Measurements from ENCODE around the gene INO80B. TPM values are rescaled to one million over a fixed set of nuclear protein-coding genes. Genes with fewer than 3 reads are reported as not detected.

The INO80B gene
- polyA plus RNA-seq, 1 experiment = 6.4 TPM

GRCh38 chr2:74444498-74445318, 10.2 kb upstream of the INO80B start:
- TF ChIP-seq CTCF (IDR thresholded peaks at IDR 0.05; ENCODE audit: insufficient read depth, low read depth, low read length) = no peak
- Histone ChIP-seq H3K4me3 (ENCODE audit: low read depth, low read length) (no peak overlapping the region), H3K27me3 (ENCODE audit: control insufficient read depth, insufficient read depth, low read length) (peaks cover 10% of the 10 kb centered on the region), H3K36me3 (ENCODE audit: control insufficient read depth, insufficient read depth, low read length) (no peaks in the 10 kb centered on the region)
- DNase-seq (ENCODE audit: low read depth) = no peak
- POLR2A ChIA-PET = no interaction called here
- CTCF ChIA-PET = interaction anchor here (1.4 kb wide), 1 partner anchor 53 kb away, joined by 4 read pairs; no protein-coding TSS in a partner anchor

GRCh38 chr2:74447230-74447999, 7.5 kb upstream of the INO80B start:
- TF ChIP-seq CTCF (IDR thresholded peaks at IDR 0.05; ENCODE audit: insufficient read depth, low read depth, low read length) = no peak
- CTCF ChIA-PET = interaction anchor here (1.5 kb wide), 1 partner anchor 36 kb away, joined by 3 read pairs; the partner anchor contains the start of genes CCDC142 and TTC31
- POLR2A ChIA-PET = no interaction called here

GRCh38 chr2:74448771-74449170, 6.1 kb upstream of the INO80B start:
- CTCF ChIA-PET = no interaction called here
- Histone ChIP-seq H3K36me3 (ENCODE audit: control insufficient read depth, insufficient read depth, low read length) (no peaks in the 10 kb centered on the region), H3K27me3 (ENCODE audit: control insufficient read depth, insufficient read depth, low read length) (peaks cover 4% of the 10 kb centered on the region), H3K4me3 (ENCODE audit: low read depth, low read length) (no peak overlapping the region)
- DNase-seq (ENCODE audit: low read depth) = no peak
- TF ChIP-seq CTCF (IDR thresholded peaks at IDR 0.05; ENCODE audit: insufficient read depth, low read depth, low read length) = no peak
- POLR2A ChIA-PET = no interaction called here

More at GRCh38 chr2:74447230-74447999, 7.5 kb upstream of the INO80B start:
- no peak overlapping the region for H3K4me3 ChIP-seq (ENCODE audit: low read depth, low read length)
- peaks cover 4% of the 10 kb centered on the region for H3K27me3 ChIP-seq (ENCODE audit: control insufficient read depth, insufficient read depth, low read length)
- no peaks in the 10 kb centered on the region for H3K36me3 ChIP-seq (ENCODE audit: control insufficient read depth, insufficient read depth, low read length)
- DNase-seq (ENCODE audit: low read depth) = no peak

- Histone ChIP-seq H3K27me3 (ENCODE audit: control insufficient read depth, insufficient read depth, low read length) (no peaks in the 10 kb centered on the region), H3K4me3 (ENCODE audit: low read depth, low read length) (no peak overlapping the region), H3K36me3 (ENCODE audit: control insufficient read depth, insufficient read depth, low read length) (no peaks in the 10 kb centered on the region)
- POLR2A ChIA-PET = no interaction called here
- TF ChIP-seq CTCF (IDR thresholded peaks at IDR 0.05; ENCODE audit: insufficient read depth, low read depth, low read length) = no peak
- CTCF ChIA-PET = no interaction called here
- no peak for DNase-seq (ENCODE audit: low read depth)
Measured at GRCh38 chr2:74450570-74451190, 4.2 kb upstream of the INO80B start.

GRCh38 chr2:74457129-74457548, 2.3 kb downstream of the INO80B start:
- no peak for TF ChIP-seq CTCF (IDR thresholded peaks at IDR 0.05; ENCODE audit: insufficient read depth, low read depth, low read length)
- CTCF ChIA-PET = interaction anchor here (0.9 to 2.3 kb wide), 3 partner anchors 26 to 122 kb away, joined by 3 to 11 read pairs (median 4); partner anchors contain the start of genes CCDC142 and TTC31
- no peak for DNase-seq (ENCODE audit: low read depth)
- no peaks in the 10 kb centered on the region for H3K27me3 ChIP-seq (ENCODE audit: control insufficient read depth, insufficient read depth, low read length)
- H3K36me3 ChIP-seq (ENCODE audit: control insufficient read depth, insufficient read depth, low read length) = peaks cover 11% of the 10 kb centered on the region
- H3K4me3 ChIP-seq (ENCODE audit: low read depth, low read length) = peak overlapping the region; percentile 56
- POLR2A ChIA-PET = no interaction called here

All from BJ (cell line).